GM12878 (cell line): ENCODE measurements around the gene GUCA1A. TPM values are rescaled to one million over a fixed set of nuclear protein-coding genes. Genes with fewer than 3 reads are reported as not detected.

Experiments used
- ATAC-seq: fragments of 200-7000 bp; cut with Tn5 transposase; 3 replicates; pipeline ENCODE4 v1.9.1; 2020; ENCODE audit warnings: mild to moderate bottlenecking, moderate library complexity
- BruUV-seq: library from RNA; stranded (reverse); fragments of 400-500 nt; replicated peaks from 2 replicates; lab custom pipeline; 2021; lab: Mats Ljungman, UMichigan
- CTCF ChIA-PET: fragments of 300-600 bp; sonication (Branson Sonifier 250); formaldehyde crosslinking; extraction: SDS; loops from one replicate; lab custom pipeline; 2021; ENCODE audit warnings: inconsistent platforms; lab: Yijun Ruan, JAX
- POLR2A ChIA-PET: fragments of 350-600 bp; formaldehyde crosslinking; extraction: SDS; loops from one replicate; lab custom pipeline; 2021; ENCODE audit warnings: inconsistent platforms; lab: Charles Lee
- RAD21 ChIA-PET: fragments of 300-600 bp; sonication (Branson Sonifier 250); formaldehyde crosslinking; loops from one replicate; lab custom pipeline; 2023; ENCODE audit warnings: antibody characterized with exemption; ENCODE audit not compliant: unreplicated experiment; lab: Charles Lee
- SMC1A ChIA-PET: fragments of 300-600 bp; sonication (Branson Sonifier 250); formaldehyde crosslinking; loops from one replicate; lab custom pipeline; 2023; ENCODE audit not compliant: unreplicated experiment, uncharacterized antibody; lab: Charles Lee
- DNase-seq: peaks from one replicate; pipeline ENCODE4 v3.0.0-alpha.2; 2011; ENCODE audit warnings: low read depth, low spot score
- FAIRE-seq: peaks from 3 replicates; lab custom pipeline; 2011; peaks lifted over from hg19 to GRCh38; lab: Jason Lieb, UNC
- H2AFZ ChIP-seq: 2 replicates; pipeline ENCODE4 v1.6.0; 2011; ENCODE audit warnings: low read depth, low read length, control low read depth; ENCODE audit not compliant: control insufficient read depth
- H3K27ac ChIP-seq: 2 replicates; pipeline ENCODE4 v1.5.1; 2011; ENCODE audit warnings: control low read depth; ENCODE audit not compliant: control insufficient read depth, insufficient read depth
- H3K27me3 ChIP-seq, 2 experiments: replicated peaks in 1 of 2; 2 replicates each; pipeline versions ENCODE4 v1.6.0 to v1.6.1; 2011; ENCODE audit warnings: low read length in 1 of 2; ENCODE audit not compliant: control insufficient read depth in 2 of 2, insufficient read depth in 2 of 2
- H3K36me3 ChIP-seq, 2 experiments: 2 replicates each; pipeline ENCODE4 v1.5.1; 2011; ENCODE audit warnings: low read length in 1 of 2; ENCODE audit not compliant: control insufficient read depth in 2 of 2, insufficient read depth in 2 of 2
- H3K4me1 ChIP-seq: 2 replicates; pipeline ENCODE4 v1.6.1; 2011; ENCODE audit warnings: mild to moderate bottlenecking, low read length, moderate library complexity, mixed read lengths; ENCODE audit not compliant: control insufficient read depth, insufficient read depth
- H3K4me2 ChIP-seq: 2 replicates; pipeline ENCODE4 v1.6.0; 2011; ENCODE audit warnings: control low read depth; ENCODE audit not compliant: control insufficient read depth, insufficient read depth
- H3K4me3 ChIP-seq: fragments of 200-600 bp; sonication (generic); 2 replicates; pipeline ENCODE4 v1.5.1; 2016
- H3K79me2 ChIP-seq: 2 replicates; pipeline ENCODE4 v1.6.0; 2011; ENCODE audit warnings: low read length; ENCODE audit not compliant: control insufficient read depth, insufficient read depth
- H3K9ac ChIP-seq: 2 replicates; pipeline ENCODE4 v1.8.0; 2011; ENCODE audit warnings: low read length, control low read depth, mixed read lengths; ENCODE audit not compliant: control insufficient read depth, insufficient read depth
- H3K9me3 ChIP-seq: replicated peaks from 3 replicates; pipeline ENCODE4 v1.5.1; 2011; ENCODE audit warnings: mild to moderate bottlenecking, low read length; ENCODE audit not compliant: control insufficient read depth, insufficient read depth
- H4K20me1 ChIP-seq: 2 replicates; pipeline ENCODE4 v1.6.0; 2011; ENCODE audit not compliant: control insufficient read depth, insufficient read depth
- CTCF ChIP-seq, 3 experiments: IDR thresholded peaks in 2 of 3; conservative IDR thresholded peaks in 1 of 3; 2 replicates each; pipeline ENCODE4 v1.5.1; 2011; ENCODE audit warnings: low read depth in 3 of 3, low read length in 3 of 3, mild to moderate bottlenecking in 3 of 3, control low read depth in 2 of 3, moderate library complexity in 2 of 3, inconsistent platforms in 1 of 3, mixed read lengths in 1 of 3; ENCODE audit not compliant: control insufficient read depth in 2 of 3, insufficient read depth in 1 of 3; ENCODE audit errors: extremely low read depth in 1 of 3
- E2F4 ChIP-seq: IDR thresholded peaks from 2 replicates; pipeline ENCODE4 v1.6.1; 2012; ENCODE audit warnings: low read depth, low read length, improper control_type of control experiment
- EZH2 ChIP-seq: IDR thresholded peaks from 2 replicates; pipeline ENCODE4 v1.6.1; 2012; ENCODE audit warnings: low read depth, mild to moderate bottlenecking, control low read depth, inconsistent platforms, low read length, borderline replicate concordance; ENCODE audit not compliant: control insufficient read depth
- FOS ChIP-seq: IDR thresholded peaks from 3 replicates; pipeline ENCODE4 v1.6.1; 2011; ENCODE audit warnings: borderline replicate concordance; ENCODE audit not compliant: insufficient read length; ENCODE audit errors: extremely low read depth
- JUNB ChIP-seq: IDR thresholded peaks from 2 replicates; pipeline ENCODE4 v1.6.1; 2016; ENCODE audit warnings: antibody characterized with exemption, mild to moderate bottlenecking
- MAX ChIP-seq: IDR thresholded peaks from 2 replicates; pipeline ENCODE4 v1.6.1; 2012; ENCODE audit warnings: low read depth, low read length, improper control_type of control experiment
- SKIL ChIP-seq: fragments of 450-650 bp; IDR thresholded peaks from 2 replicates; pipeline ENCODE4 v1.6.1; 2017; ENCODE audit warnings: mild to moderate bottlenecking, low read depth, inconsistent platforms; ENCODE audit not compliant: poor library complexity, severe bottlenecking
- SREBF2 ChIP-seq: IDR thresholded peaks from 2 replicates; pipeline ENCODE4 v1.6.1; 2012; ENCODE audit warnings: mild to moderate bottlenecking, low read length
- SUZ12 ChIP-seq: fragments of 200-600 bp; sonication (generic); IDR thresholded peaks from one replicate; pipeline ENCODE4 v1.6.1; 2018; ENCODE audit warnings: antibody characterized with exemption, mild to moderate bottlenecking; ENCODE audit not compliant: unreplicated experiment
- USF1 ChIP-seq: IDR thresholded peaks from 2 replicates; pipeline ENCODE4 v1.6.1; 2011; ENCODE audit warnings: borderline replicate concordance, low read depth, mild to moderate bottlenecking, moderate library complexity, mixed read lengths, low read length; ENCODE audit not compliant: insufficient read depth; ENCODE audit errors: extremely low read length
- YBX1 ChIP-seq: fragments of 450-650 bp; IDR thresholded peaks from 2 replicates; pipeline ENCODE4 v1.6.1; 2016; ENCODE audit warnings: antibody characterized with exemption
- whole genome bisulfite sequencing: methylation state at CpG from one replicate; pipeline ENCODE4 v1.1.6; 2016; ENCODE audit warnings: low lambda C conversion rate; ENCODE audit not compliant: insufficient replicate concordance, insufficient coverage; ENCODE audit errors: missing lambda C conversion rate; 5-methylcytosine and 5-hydroxymethylcytosine counted together
- in situ Hi-C: fragments of 300-500 bp; cut with MboI; formaldehyde crosslinking; loops from 9 replicates; pipeline ENCODE4 v1.14.3; 2018; ENCODE audit warnings: mixed read lengths
- intact Hi-C: fragments of 100-400 bp; cut with micrococcal nuclease; formaldehyde crosslinking; loops from one replicate; pipeline ENCODE4 v1.14.2; 2022; ENCODE audit not compliant: unreplicated experiment
- polyA plus RNA-seq, 11 experiments: library from polyadenylated mRNA; depleted of rRNA in 4 of 11; unstranded in 6 of 11; stranded (reverse) in 5 of 11; fragments of >200 nt; fragmentation: Nextera tagmentation in 4 of 11; fragmentation: Illumina TruSeq in 1 of 11; extraction: Ambion mirVana in 4 of 11; extraction: Trizol in 1 of 11; gene quantifications; 1 replicate in 1 of 11; 2 replicates in 10 of 11; pipeline versions ENCODE4 v1.2.1 to v1.2.3, GENCODE V29; 2011 to 2016; ENCODE audit warnings: inconsistent platforms in 2 of 11, missing spikeins in 2 of 11, low read depth in 1 of 11
- total RNA-seq, 4 experiments: library from RNA; depleted of rRNA in 3 of 4; stranded (reverse); fragments of >200 nt in 3 of 4; fragmentation: Illumina TruSeq in 1 of 4; extraction: Trizol in 1 of 4; gene quantifications; 2 replicates each; pipeline versions ENCODE4 v1.2.1 to v1.2.3, GENCODE V29; 2013 to 2021

Gene GUCA1A
- total and polyA plus RNA-seq, 10 of the 15 experiments (the other 5 are each of a cell fraction or from before 2014, with no cell fraction given), result not detected

- ChIA-PET CTCF (interaction anchor here (0.6 to 1.0 kb wide), 4 partner anchors 20 to 353 kb away, joined by 3 to 5 read pairs (median 4); no protein-coding TSS in a partner anchor), SMC1A (interaction anchor here (1.3 kb wide), 1 partner anchor 9 kb away, joined by 4 read pairs; no protein-coding TSS in a partner anchor), POLR2A (interaction anchor here (0.6 kb wide), 1 partner anchor 97 kb away, joined by 6 read pairs; no protein-coding TSS in a partner anchor), RAD21 (no interaction called here)
- FAIRE-seq (no peak), ATAC-seq (no peak), DNase-seq (no peak)
- Histone ChIP-seq H3K4me1 (no peaks in the 10 kb centered on the region; the same call in 1 of the 2 replicates), H3K9me3 (no peaks in the 10 kb centered on the region), H3K9ac (no peak overlapping the region), H3K27me3 (no peaks in the 10 kb centered on the region), H3K27ac (no peak overlapping the region), H4K20me1 (no peaks in the 10 kb centered on the region), H2AFZ (no peak overlapping the region), H3K4me2 (no peak overlapping the region), H3K79me2 (no peaks in the 10 kb centered on the region), H3K36me3 (no peaks in the 10 kb centered on the region), H3K4me3 (no peak overlapping the region)
- BruUV-seq, result no TSS peak
- 82% methylated on average over 5 of the region's 5 CpGs for WGBS
- intact Hi-C loops, result no loop called here
- in situ Hi-C loops, result no loop called here
- no peak for TF ChIP-seq YBX1
- TF ChIP-seq FOS, result no peak
- no peak for TF ChIP-seq CTCF (IDR thresholded peaks at IDR 0.05 in 2 of 3, conservative IDR thresholded peaks at IDR 0.05 in 1 of 3; ENCODE audit: control insufficient read depth in 2 of 3, extremely low read depth in 1 of 3, insufficient read depth in 1 of 3, low read depth in 3 of 3, low read length in 3 of 3)
- no peak for TF ChIP-seq SUZ12
- TF ChIP-seq EZH2, result no peak
- no peak for TF ChIP-seq JUNB
- no peak for TF ChIP-seq USF1
- TF ChIP-seq E2F4, result no peak
- no peak for TF ChIP-seq SREBF2
- no peak for TF ChIP-seq SKIL
- TF ChIP-seq MAX, result no peak
These were observed 20.9 kb downstream of the GUCA1A start for GRCh38 chr6:42194056-42194455.
